Mesodermal cell (in vitro differentiated cells): ENCODE measurements around the gene DEDD2.

ENCODE experiments used
- H3K27ac ChIP-seq: 2 replicates; pipeline ENCODE4 v1.7.0; 2013; ENCODE audit warnings: mild to moderate bottlenecking, low read depth, low read length, moderate library complexity; ENCODE audit not compliant: severe bottlenecking
- H3K36me3 ChIP-seq: 2 replicates; pipeline ENCODE4 v1.7.1; 2013; ENCODE audit warnings: mild to moderate bottlenecking, low read length, moderate library complexity; ENCODE audit not compliant: control insufficient read depth, insufficient read depth
- H3K4me1 ChIP-seq: one replicate; pipeline ENCODE4 v1.7.1; 2013; ENCODE audit warnings: mild to moderate bottlenecking, low read length; ENCODE audit not compliant: insufficient read depth, control insufficient read depth, poor library complexity, severe bottlenecking
- H3K4me3 ChIP-seq: 2 replicates; pipeline ENCODE4 v1.7.0; 2013; ENCODE audit warnings: low read length, control low read depth, mild to moderate bottlenecking; ENCODE audit not compliant: insufficient read depth, poor library complexity, severe bottlenecking; ENCODE audit errors: extremely low read depth
- H3K9me3 ChIP-seq: 2 replicates; pipeline ENCODE4 v1.7.1; 2013; ENCODE audit warnings: mild to moderate bottlenecking, low read length, moderate library complexity; ENCODE audit not compliant: control insufficient read depth
- WGBS, 2 experiments: methylation state at CpG; one replicate each; pipeline ENCODE4 v1.1.5; 2013; ENCODE audit warnings: missing lambda C conversion rate in 2 of 2; ENCODE audit not compliant: insufficient coverage in 2 of 2; 5-methylcytosine and 5-hydroxymethylcytosine counted together

Gene DEDD2

GRCh38 chr19:42176649-42176989 lies 40.9 kb downstream of the DEDD2 start:
- H3K27ac ChIP-seq: no peak overlapping the region

GRCh38 chr19:42175952-42176648 lies 41.4 kb downstream of the DEDD2 start:
- H3K4me1 ChIP-seq: peaks cover 7% of the 10 kb centered on the region
- H3K9me3 ChIP-seq: no peaks in the 10 kb centered on the region
- 0 to 2% methylated on average over 18 to 20 of the region's 34 CpGs for WGBS, 2 experiments
- peak overlapping the region; percentile 34 for H3K4me3 ChIP-seq
- no peak overlapping the region for H3K27ac ChIP-seq
- H3K36me3 ChIP-seq: no peaks in the 10 kb centered on the region

More at GRCh38 chr19:42176649-42176989, 40.9 kb downstream of the DEDD2 start:
- peak overlapping the region; percentile 34 for H3K4me3 ChIP-seq
- no peaks in the 10 kb centered on the region for H3K9me3 ChIP-seq
- WGBS, 2 experiments: 1% methylated on average over 17 to 25 of the region's 31 CpGs
- H3K4me1 ChIP-seq: peaks cover 7% of the 10 kb centered on the region
- no peaks in the 10 kb centered on the region for H3K36me3 ChIP-seq

GRCh38 chr19:42174958-42175734 lies 42.3 kb downstream of the DEDD2 start:
- no peaks in the 10 kb centered on the region for H3K9me3 ChIP-seq
- no peak overlapping the region for H3K27ac ChIP-seq
- no peaks in the 10 kb centered on the region for H3K36me3 ChIP-seq
- H3K4me3 ChIP-seq: no peak overlapping the region
- WGBS, 2 experiments: 33 to 47% methylated on average over 5 to 6 of the region's 6 CpGs
- peaks cover 7% of the 10 kb centered on the region for H3K4me1 ChIP-seq

- no peaks in the 10 kb centered on the region for H3K9me3 ChIP-seq
- 91 to 94% methylated on average over 6 to 11 of the region's 11 CpGs for WGBS, 2 experiments
- no peak overlapping the region for H3K4me3 ChIP-seq
- peaks cover 7% of the 10 kb centered on the region for H3K4me1 ChIP-seq
- no peak overlapping the region for H3K27ac ChIP-seq
- no peaks in the 10 kb centered on the region for H3K36me3 ChIP-seq
Observed at GRCh38 chr19:42174188-42174587, 43.3 kb downstream of the DEDD2 start.

GRCh38 chr19:42173695-42174094 lies 43.8 kb downstream of the DEDD2 start:
- Histone ChIP-seq H3K36me3 (no peaks in the 10 kb centered on the region), H3K9me3 (no peaks in the 10 kb centered on the region), H3K4me3 (no peak overlapping the region), H3K27ac (no peak overlapping the region), H3K4me1 (peaks cover 7% of the 10 kb centered on the region)
- 87 to 94% methylated on average over 2 to 4 of the region's 5 CpGs for WGBS, 2 experiments

- Histone ChIP-seq H3K9me3 (no peaks in the 10 kb centered on the region), H3K4me1 (peaks cover 7% of the 10 kb centered on the region)
Observed at GRCh38 chr19:42172261-42172660, 45.2 kb downstream of the DEDD2 start.

GRCh38 chr19:42170715-42171114 lies 46.8 kb downstream of the DEDD2 start:
- Histone ChIP-seq H3K4me1 (peaks cover 2% of the 10 kb centered on the region), H3K27ac (no peak overlapping the region), H3K36me3 (no peaks in the 10 kb centered on the region), H3K4me3 (no peak overlapping the region), H3K9me3 (no peaks in the 10 kb centered on the region)
- 91 to 95% methylated on average over 16 of the region's 16 CpGs for WGBS, 2 experiments

More at GRCh38 chr19:42172261-42172660, 45.2 kb downstream of the DEDD2 start:
- WGBS, 2 experiments: 89 to 98% methylated on average over 5 to 7 of the region's 7 CpGs
- Histone ChIP-seq H3K36me3 (no peaks in the 10 kb centered on the region), H3K27ac (no peak overlapping the region), H3K4me3 (no peak overlapping the region)

GRCh38 chr19:42169486-42170413 lies 47.7 kb downstream of the DEDD2 start:
- H3K4me3 ChIP-seq: no peak overlapping the region
- H3K4me1 ChIP-seq: no peaks in the 10 kb centered on the region
- no peaks in the 10 kb centered on the region for H3K36me3 ChIP-seq
- H3K27ac ChIP-seq: no peak overlapping the region
- H3K9me3 ChIP-seq: no peaks in the 10 kb centered on the region
- 82 to 86% methylated on average over 5 to 11 of the region's 19 CpGs for WGBS, 2 experiments

- H3K27ac ChIP-seq: no peak overlapping the region
- no peak overlapping the region for H3K4me3 ChIP-seq
- 71 to 88% methylated on average over 1 to 3 of the region's 3 CpGs for WGBS, 2 experiments
- no peaks in the 10 kb centered on the region for H3K9me3 ChIP-seq
- no peaks in the 10 kb centered on the region for H3K36me3 ChIP-seq
- no peaks in the 10 kb centered on the region for H3K4me1 ChIP-seq
Observed at GRCh38 chr19:42168206-42168605, 49.3 kb downstream of the DEDD2 start.

- Histone ChIP-seq H3K9me3 (no peaks in the 10 kb centered on the region), H3K27ac (no peak overlapping the region), H3K36me3 (no peaks in the 10 kb centered on the region), H3K4me1 (no peaks in the 10 kb centered on the region), H3K4me3 (no peak overlapping the region)
- WGBS, 2 experiments: 71 to 83% methylated on average over 2 to 7 of the region's 7 CpGs
Observed at GRCh38 chr19:42166316-42166715, 51.2 kb downstream of the DEDD2 start.
